Measurements from ENCODE around the gene PPP3R1.

DNA sequence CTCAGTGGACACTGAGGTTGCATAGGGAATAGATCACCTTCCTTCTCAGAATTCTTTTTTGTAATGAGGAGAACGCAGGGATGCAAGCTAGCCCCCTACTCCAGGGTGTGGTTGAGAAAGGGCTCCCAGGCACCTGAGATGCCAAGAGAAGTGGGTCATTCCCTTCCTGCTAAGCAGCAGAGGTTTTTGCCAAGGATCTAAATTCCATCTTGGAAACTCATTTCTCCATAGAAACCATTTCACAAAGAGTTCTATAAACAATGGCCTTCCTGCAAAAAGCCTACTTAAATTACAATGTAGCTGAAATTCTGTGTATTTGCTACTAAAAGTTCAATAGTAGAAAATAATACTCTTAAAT lies 3.7 kb upstream of the PPP3R1 start:
- TF ChIP-seq POLR2A (IDR thresholded peaks at IDR 0.05): no peak
- TF ChIP-seq, protein P1, sequence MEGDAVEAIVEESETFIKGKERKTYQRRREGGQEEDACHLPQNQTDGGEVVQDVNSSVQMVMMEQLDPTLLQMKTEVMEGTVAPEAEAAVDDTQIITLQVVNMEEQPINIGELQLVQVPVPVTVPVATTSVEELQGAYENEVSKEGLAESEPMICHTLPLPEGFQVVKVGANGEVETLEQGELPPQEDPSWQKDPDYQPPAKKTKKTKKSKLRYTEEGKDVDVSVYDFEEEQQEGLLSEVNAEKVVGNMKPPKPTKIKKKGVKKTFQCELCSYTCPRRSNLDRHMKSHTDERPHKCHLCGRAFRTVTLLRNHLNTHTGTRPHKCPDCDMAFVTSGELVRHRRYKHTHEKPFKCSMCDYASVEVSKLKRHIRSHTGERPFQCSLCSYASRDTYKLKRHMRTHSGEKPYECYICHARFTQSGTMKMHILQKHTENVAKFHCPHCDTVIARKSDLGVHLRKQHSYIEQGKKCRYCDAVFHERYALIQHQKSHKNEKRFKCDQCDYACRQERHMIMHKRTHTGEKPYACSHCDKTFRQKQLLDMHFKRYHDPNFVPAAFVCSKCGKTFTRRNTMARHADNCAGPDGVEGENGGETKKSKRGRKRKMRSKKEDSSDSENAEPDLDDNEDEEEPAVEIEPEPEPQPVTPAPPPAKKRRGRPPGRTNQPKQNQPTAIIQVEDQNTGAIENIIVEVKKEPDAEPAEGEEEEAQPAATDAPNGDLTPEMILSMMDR (IDR thresholded peaks at IDR 0.05): no peak
